Neural progenitor cell (in vitro differentiated cells): ENCODE results near the gene CES3.

Experiments
- EZH2 ChIP-seq: fragments of 200-600 bp; sonication (generic); IDR thresholded peaks from 2 replicates; pipeline ENCODE4 v1.6.1; 2017; ENCODE audit warnings: antibody characterized with exemption, mild to moderate bottlenecking, moderate library complexity
- EZH2phosphoT487 ChIP-seq: fragments of 200-600 bp; sonication (generic); IDR thresholded peaks from 2 replicates; pipeline ENCODE4 v1.6.1; 2017; ENCODE audit warnings: antibody characterized with exemption
- TF ChIP-seq, protein P1 (sequence below): fragments of 200-600 bp; sonication (generic); IDR thresholded peaks from 2 replicates; pipeline ENCODE4 v1.5.1; 2017; ENCODE audit warnings: antibody characterized with exemption, mild to moderate bottlenecking

DNA sequence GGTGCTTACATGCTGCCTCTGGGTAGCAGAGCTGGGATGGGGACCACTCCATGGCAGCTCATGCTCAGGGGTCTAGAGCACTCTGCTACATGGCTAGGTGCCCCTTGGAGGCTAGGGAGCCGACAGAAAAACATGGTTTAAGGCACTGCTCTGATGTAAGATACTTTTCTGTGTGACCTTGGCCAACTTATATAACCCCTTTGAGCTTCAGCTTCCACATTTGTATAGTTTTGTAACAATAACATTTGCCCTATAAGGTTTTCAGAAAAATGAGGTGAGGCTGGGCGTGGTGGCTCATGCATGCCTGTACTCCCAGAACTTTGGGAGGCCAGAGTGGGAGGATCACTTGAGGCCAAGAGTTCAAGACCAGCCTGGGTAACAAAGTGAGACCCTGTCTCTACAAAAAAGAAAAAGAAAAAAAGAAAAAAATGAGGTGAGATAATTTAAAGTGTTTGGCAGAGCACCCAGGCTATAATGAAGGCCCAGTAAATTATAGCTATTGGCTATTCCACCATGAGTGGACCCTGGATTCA is 30.5 kb downstream of the CES3 start:
- TF ChIP-seq, protein P1, sequence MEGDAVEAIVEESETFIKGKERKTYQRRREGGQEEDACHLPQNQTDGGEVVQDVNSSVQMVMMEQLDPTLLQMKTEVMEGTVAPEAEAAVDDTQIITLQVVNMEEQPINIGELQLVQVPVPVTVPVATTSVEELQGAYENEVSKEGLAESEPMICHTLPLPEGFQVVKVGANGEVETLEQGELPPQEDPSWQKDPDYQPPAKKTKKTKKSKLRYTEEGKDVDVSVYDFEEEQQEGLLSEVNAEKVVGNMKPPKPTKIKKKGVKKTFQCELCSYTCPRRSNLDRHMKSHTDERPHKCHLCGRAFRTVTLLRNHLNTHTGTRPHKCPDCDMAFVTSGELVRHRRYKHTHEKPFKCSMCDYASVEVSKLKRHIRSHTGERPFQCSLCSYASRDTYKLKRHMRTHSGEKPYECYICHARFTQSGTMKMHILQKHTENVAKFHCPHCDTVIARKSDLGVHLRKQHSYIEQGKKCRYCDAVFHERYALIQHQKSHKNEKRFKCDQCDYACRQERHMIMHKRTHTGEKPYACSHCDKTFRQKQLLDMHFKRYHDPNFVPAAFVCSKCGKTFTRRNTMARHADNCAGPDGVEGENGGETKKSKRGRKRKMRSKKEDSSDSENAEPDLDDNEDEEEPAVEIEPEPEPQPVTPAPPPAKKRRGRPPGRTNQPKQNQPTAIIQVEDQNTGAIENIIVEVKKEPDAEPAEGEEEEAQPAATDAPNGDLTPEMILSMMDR: no peak
- TF ChIP-seq EZH2 (no peak), EZH2phosphoT487 (no peak)
